ENCODE measurements around the gene ATL3. TPM values are rescaled to one million over a fixed set of nuclear protein-coding genes. Genes with fewer than 3 reads are reported as not detected.

Gene ATL3
- total and polyA plus RNA-seq, 2 donors (not counting 1 experiment from before 2014, with no cell fraction given): 8.9 to 33.8 TPM

GRCh38 chr11:63709336-63709884 lies 38.2 kb upstream of the ATL3 start:
- no CpG with 5 or more reads among the region's 3 CpGs for WGBS (ENCODE audit: insufficient coverage)
- Histone ChIP-seq H4K20me1 (ENCODE audit: control insufficient read depth, insufficient read depth, low read length, poor library complexity, severe bottlenecking) (peaks cover 5% of the 10 kb centered on the region), H3K4me1 (ENCODE audit: control insufficient read depth in 2 of 2, insufficient read depth in 2 of 2, low read length in 2 of 2) (no peaks in the 10 kb centered on the region), H3K9me3 (ENCODE audit: control extremely low read depth in 1 of 3, control insufficient read depth in 2 of 3, insufficient read depth in 1 of 3, low read length in 2 of 3) (no peaks in the 10 kb centered on the region), H3K27ac (ENCODE audit: low read length in 2 of 2) (no peak overlapping the region), H3K4me2 (replicated peaks; ENCODE audit: low read depth, low read length, poor library complexity, severe bottlenecking) (no peak overlapping the region), H2AFZ (ENCODE audit: insufficient read depth, low read depth, low read length, poor library complexity, severe bottlenecking) (no peak overlapping the region), H3K79me2 (ENCODE audit: control insufficient read depth, insufficient read depth, low read length) (peaks cover 6% of the 10 kb centered on the region), H3K27me3 (replicated peaks in 1 of 4; ENCODE audit: control extremely low read depth in 1 of 4, control insufficient read depth in 3 of 4, insufficient read depth in 4 of 4, low read length in 3 of 4) (no peaks in the 10 kb centered on the region), H3K36me3 (replicated peaks in 1 of 2; ENCODE audit: control extremely low read depth in 1 of 2, control insufficient read depth in 1 of 2, extremely low read depth in 1 of 2, insufficient read depth in 2 of 2, low read length in 1 of 2) (no peaks in the 10 kb centered on the region), H3K4me3 (ENCODE audit: control extremely low read depth in 1 of 5, extremely low read depth in 1 of 5, insufficient read depth in 1 of 5, low read depth in 2 of 5, low read length in 4 of 5) (no peak overlapping the region), H3K9ac (ENCODE audit: low read length) (no peak overlapping the region)
- Mint-ChIP-seq H3K4me1 (peaks cover 4% of the 10 kb centered on the region), H3K4me3 (no peak overlapping the region), H3K27ac (no peak overlapping the region), H3K9me3 (ENCODE audit: insufficient read depth) (no peaks in the 10 kb centered on the region), H3K27me3 (no peaks in the 10 kb centered on the region)
- ChIA-PET CTCF (interaction anchor here (2.5 kb wide), 1 partner anchor 230 kb away, joined by 9 read pairs; no protein-coding TSS in a partner anchor), POLR2A (no interaction called here)
- ATAC-seq (ENCODE audit: low read depth): no peak
- TF ChIP-seq EZH2 (IDR thresholded peaks at IDR 0.05; ENCODE audit: borderline replicate concordance, insufficient read depth, low read depth, low read length, poor library complexity, severe bottlenecking) (no peak), CTCF (IDR thresholded peaks at IDR 0.05) (no peak)
- no peak for DNase-seq
- intact Hi-C loops (cut with micrococcal nuclease): no loop called here

GRCh38 chr11:63708764-63709163 lies 37.6 kb upstream of the ATL3 start:
- CTCF ChIA-PET: interaction anchor here (2.5 kb wide), 1 partner anchor 229 kb away, joined by 9 read pairs; no protein-coding TSS in a partner anchor
- no peak overlapping the region for H3K4me2 ChIP-seq (replicated peaks; ENCODE audit: low read depth, low read length, poor library complexity, severe bottlenecking)
- WGBS (ENCODE audit: insufficient coverage): no CpG with 5 or more reads among the region's 1 CpG
- Mint-ChIP-seq H3K27me3 (no peaks in the 10 kb centered on the region), H3K4me3 (no peak overlapping the region), H3K4me1 (peaks cover 6% of the 10 kb centered on the region), H3K27ac (no peak overlapping the region), H3K9me3 (ENCODE audit: insufficient read depth) (no peaks in the 10 kb centered on the region)
- TF ChIP-seq CTCF (IDR thresholded peaks at IDR 0.05) (no peak), EZH2 (IDR thresholded peaks at IDR 0.05; ENCODE audit: borderline replicate concordance, insufficient read depth, low read depth, low read length, poor library complexity, severe bottlenecking) (no peak)
- ATAC-seq (ENCODE audit: low read depth) (no peak), DNase-seq (no peak)
- no peak overlapping the region for H3K4me3 ChIP-seq (ENCODE audit: control extremely low read depth in 1 of 5, extremely low read depth in 1 of 5, insufficient read depth in 1 of 5, low read depth in 2 of 5, low read length in 4 of 5)
- H4K20me1 ChIP-seq (ENCODE audit: control insufficient read depth, insufficient read depth, low read length, poor library complexity, severe bottlenecking): peaks cover 5% of the 10 kb centered on the region
- H3K9me3 ChIP-seq (ENCODE audit: control extremely low read depth in 1 of 3, control insufficient read depth in 2 of 3, insufficient read depth in 1 of 3, low read length in 2 of 3): no peaks in the 10 kb centered on the region
- H3K4me1 ChIP-seq (ENCODE audit: control insufficient read depth in 2 of 2, insufficient read depth in 2 of 2, low read length in 2 of 2): no peaks in the 10 kb centered on the region
- H3K27me3 ChIP-seq (replicated peaks in 1 of 4; ENCODE audit: control extremely low read depth in 1 of 4, control insufficient read depth in 3 of 4, insufficient read depth in 4 of 4, low read length in 3 of 4): no peaks in the 10 kb centered on the region
- no peaks in the 10 kb centered on the region for H3K36me3 ChIP-seq (replicated peaks in 1 of 2; ENCODE audit: control extremely low read depth in 1 of 2, control insufficient read depth in 1 of 2, extremely low read depth in 1 of 2, insufficient read depth in 2 of 2, low read length in 1 of 2)
- intact Hi-C loops (cut with micrococcal nuclease): no loop called here
- peaks cover 6% of the 10 kb centered on the region for H3K79me2 ChIP-seq (ENCODE audit: control insufficient read depth, insufficient read depth, low read length)
- H3K9ac ChIP-seq (ENCODE audit: low read length): no peak overlapping the region
- POLR2A ChIA-PET: no interaction called here
- no peak overlapping the region for H3K27ac ChIP-seq (ENCODE audit: low read length in 2 of 2)
- H2AFZ ChIP-seq (ENCODE audit: insufficient read depth, low read depth, low read length, poor library complexity, severe bottlenecking): no peak overlapping the region
